Stimulated activated CD4-positive, alpha-beta T cell treated with anti-CD3 and anti-CD28 coated beads, TNF-alpha, amount 100 ng/mL, for 24 hours (primary cell): ENCODE data around the gene DDA1.

Source experiments
- DNase-seq, 3 experiments: peaks; one replicate each; pipeline ENCODE4 v3.0.0-alpha.2; 2020; ENCODE audit warnings: low read depth in 3 of 3

DDA1 gene

DNA sequence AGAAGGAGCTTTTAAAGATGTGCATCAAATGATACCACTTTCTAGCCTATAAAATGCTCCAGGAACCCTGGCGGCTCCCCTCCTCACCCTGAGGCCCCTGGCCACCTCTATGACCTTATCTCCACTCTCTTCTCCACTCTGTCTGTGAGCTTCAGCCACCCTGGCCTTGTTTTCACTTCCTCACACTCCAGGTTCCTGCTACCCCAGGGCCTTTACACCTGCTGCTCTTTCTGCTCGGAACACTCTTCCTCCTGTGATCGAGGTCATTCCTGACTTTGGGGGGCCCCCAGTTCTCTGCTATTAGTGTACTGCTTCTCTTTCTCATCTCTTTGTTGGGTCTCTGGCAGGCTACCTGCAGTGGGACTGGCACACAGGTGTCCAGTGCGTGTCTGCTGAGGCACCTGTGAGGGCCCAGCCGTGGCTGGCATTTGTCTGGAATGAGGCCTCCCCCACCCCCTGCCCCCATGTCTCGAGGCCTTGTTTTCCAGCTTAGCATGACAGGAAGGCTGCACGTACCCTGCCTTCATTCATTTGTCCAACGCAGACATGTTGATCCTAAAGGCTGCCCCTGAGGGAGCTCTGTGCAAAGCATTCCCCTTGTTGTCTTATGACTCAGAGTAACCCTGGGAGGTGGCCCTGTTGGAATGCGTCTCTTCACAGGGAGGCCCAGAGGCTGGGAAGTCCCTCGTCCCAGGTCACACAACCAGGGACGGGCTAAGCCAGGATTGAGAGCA lies 2.3 kb downstream of the DDA1 start:
- DNase-seq, result no peak

- no peak for DNase-seq
Measured at GRCh38 chr19:17312189-17313113, 3.1 kb downstream of the DDA1 start.

GRCh38 chr19:17314007-17314593 lies 4.7 kb downstream of the DDA1 start:
- no peak for DNase-seq

DNA sequence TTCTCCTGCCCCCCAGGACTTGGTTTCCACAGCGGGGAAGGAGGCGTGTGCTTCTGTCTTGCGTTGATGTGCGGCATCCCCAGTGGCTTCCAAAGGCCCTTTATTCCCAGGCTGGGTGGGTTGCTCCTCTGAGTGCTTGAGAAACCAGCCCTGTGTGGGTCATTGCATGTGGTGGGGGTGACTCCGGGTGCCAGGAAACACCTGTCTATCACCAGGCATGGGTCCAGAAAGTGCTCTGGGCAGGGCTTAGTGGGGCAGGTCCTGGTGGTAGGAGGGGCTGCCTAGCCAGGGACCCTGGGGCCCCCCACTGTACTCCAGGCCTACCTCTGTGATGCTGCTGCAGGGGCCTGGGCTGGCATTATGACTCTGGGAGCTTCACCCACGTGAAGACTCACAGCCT lies 9.6 kb downstream of the DDA1 start:
- no peak for DNase-seq

DNA sequence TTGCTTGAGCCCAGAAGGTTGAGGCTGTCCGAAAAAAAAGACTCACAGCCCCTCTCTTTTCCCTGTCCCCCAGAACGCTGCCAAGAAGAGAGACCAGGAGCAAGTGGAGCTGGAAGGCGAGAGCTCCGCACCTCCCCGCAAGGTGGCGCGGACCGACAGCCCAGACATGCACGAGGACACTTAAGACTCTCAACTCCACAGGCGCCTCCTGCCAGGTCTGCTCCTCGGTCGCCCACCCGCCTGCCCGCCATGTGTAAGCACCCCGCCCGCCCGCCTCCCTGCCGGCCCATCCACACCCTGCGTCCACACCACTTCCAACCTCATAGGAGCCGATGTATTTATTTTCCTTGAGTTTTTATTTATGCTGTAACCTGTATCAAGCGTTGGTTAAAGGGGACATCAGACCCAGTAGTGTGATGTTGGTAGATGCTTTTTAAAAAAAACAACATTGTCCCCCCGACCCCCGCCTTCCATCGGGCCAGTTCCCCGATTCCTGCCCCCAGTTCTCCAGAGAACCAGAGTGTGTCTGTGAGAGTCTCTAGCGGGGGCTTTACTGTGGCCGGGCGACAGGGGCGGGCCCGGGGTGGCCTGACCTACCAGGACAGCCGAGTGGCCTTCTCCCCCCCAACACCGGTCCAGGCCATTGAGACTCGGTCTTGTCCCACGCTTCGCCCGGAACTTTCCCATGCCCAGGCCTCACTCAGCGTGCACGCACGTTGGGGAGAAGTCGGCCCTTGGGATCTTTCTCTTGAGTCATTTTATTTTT lies 10.3 kb downstream of the DDA1 start:
- DNase-seq, result no peak

- DNase-seq, result no peak
Measured at GRCh38 chr19:17320435-17320834, 11.1 kb downstream of the DDA1 start.

GRCh38 chr19:17321655-17322489 lies 12.5 kb downstream of the DDA1 start:
- no peak for DNase-seq

GRCh38 chr19:17322854-17323253 lies 13.5 kb downstream of the DDA1 start:
- no peak for DNase-seq

- no peak for DNase-seq
Measured at GRCh38 chr19:17323300-17323963, 14.1 kb downstream of the DDA1 start.

DNA sequence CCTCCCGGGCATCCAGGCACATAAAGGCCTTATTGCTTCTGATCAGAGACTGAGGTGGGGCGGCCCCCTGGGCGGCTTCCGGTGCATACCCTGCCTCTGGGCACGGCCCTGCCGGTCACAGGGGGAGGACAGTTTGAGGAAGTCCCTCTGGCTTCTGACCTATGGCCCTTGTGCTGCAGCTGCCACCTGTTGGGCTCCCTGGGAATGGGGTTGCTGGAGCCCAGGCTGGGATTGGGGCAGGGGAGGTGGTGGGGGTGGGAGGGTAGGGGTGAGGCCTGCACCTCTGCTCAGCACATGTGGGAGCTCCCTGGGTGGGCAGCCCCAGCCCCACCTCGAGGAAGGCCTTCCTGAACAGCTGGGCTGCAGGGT lies 14.6 kb downstream of the DDA1 start:
- DNase-seq, result no peak

GRCh38 chr19:17324357-17325114 lies 15.2 kb downstream of the DDA1 start:
- no peak for DNase-seq

DNA sequence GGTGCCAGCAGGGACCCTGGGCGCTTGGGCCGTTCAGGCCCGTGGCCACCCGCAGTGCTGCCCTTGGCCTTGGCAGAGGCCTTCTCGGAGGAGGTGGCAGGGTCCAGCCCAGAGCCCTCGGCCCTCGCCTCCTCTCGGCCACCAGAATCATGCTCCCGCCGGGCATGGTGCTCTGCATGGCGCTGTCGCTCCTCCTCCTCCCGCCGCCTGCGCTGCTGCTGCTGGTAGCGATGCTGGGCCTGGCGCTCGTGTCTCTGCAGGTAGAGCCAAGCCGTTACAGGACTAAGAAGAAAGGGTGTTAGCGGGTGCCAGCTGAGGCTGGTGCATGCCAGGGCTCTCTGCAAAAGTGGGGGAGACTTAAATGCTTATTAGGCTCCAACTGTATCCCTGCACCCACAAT lies 15.8 kb downstream of the DDA1 start:
- DNase-seq, result no peak

DNA sequence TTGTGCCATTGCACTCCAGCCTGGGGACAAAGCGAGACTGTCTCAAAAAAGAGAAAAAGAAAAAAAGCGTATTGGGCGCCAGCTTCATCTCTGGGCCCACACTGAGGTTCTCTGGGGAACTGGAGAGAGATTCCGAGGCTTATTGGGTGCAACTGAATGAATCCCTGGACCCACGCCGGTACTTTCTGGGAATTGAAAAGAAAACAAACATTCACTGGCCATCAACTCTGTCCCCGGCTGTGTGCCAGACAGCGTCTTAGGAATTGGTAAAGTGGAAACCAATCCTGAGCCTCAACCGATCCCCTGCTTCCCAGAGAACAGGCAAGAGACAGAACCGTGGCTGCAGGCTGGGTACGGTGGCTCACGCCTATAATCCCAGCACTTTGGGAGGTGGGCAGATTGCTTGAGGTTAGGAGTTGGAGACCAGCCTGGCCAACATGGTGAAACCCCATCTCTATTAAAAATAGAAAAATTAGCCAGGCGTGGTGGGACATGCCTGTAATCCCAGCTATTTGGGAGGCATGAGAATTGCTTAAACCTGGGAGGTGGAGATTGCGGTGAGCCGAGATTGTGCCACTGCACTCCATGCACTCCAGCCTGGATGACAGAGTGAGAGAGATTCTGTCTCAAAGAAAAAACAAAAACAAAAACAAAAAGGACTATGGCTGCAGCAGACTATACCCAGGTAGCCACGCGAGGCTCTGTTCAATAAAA lies 16.7 kb downstream of the DDA1 start:
- no peak for DNase-seq

DNA sequence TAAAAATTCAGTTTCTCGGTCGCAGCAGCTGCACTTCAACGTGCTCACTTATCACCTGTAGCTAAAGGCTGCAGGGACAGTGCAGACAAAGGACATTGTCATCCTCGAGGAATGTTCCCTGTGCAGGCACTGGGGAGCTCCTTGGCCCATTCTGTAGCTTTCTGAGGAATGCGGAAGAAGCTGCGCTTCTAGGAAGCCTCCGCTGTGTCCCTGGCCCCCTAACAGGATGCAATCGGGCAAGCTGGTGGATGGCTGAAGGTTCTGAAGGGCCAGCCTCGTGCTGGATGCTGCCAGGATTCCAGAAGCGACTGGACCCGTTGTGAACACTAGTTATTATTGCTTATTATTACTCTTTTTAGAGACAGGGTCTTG lies 17.2 kb downstream of the DDA1 start:
- no peak for DNase-seq

DNA sequence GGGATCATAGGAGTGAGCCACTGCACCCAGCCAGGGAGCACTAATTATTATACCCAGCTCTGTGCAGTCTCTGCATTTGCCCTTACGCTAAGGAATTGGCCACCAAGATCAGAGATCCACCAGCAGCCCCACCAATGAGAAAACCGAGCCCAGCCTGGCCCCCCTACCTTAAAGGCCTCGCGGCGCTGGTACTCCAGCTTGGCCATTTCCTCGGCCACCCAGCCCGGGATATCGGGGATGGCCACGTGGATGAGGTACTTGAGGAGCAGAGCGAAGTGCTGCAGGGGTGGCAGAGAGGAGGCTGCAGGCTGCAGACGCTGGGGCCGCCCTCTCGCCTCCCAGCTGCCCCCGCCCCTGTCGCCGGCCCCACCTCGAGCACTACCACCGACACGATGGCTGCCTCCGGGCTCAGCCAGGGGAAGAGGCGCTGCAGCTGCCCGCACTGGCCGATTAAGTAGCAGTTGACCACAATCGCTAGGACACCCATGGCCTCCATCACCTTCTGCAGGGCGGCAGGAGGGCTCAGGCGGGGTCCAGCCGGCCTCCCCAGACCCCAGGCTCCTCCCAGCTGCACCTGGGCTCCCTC lies 17.8 kb downstream of the DDA1 start:
- no peak for DNase-seq

- DNase-seq, result peak in 1 of 3 experiments; percentile 63
Measured at GRCh38 chr19:17327654-17328516, 18.5 kb downstream of the DDA1 start.

DNA sequence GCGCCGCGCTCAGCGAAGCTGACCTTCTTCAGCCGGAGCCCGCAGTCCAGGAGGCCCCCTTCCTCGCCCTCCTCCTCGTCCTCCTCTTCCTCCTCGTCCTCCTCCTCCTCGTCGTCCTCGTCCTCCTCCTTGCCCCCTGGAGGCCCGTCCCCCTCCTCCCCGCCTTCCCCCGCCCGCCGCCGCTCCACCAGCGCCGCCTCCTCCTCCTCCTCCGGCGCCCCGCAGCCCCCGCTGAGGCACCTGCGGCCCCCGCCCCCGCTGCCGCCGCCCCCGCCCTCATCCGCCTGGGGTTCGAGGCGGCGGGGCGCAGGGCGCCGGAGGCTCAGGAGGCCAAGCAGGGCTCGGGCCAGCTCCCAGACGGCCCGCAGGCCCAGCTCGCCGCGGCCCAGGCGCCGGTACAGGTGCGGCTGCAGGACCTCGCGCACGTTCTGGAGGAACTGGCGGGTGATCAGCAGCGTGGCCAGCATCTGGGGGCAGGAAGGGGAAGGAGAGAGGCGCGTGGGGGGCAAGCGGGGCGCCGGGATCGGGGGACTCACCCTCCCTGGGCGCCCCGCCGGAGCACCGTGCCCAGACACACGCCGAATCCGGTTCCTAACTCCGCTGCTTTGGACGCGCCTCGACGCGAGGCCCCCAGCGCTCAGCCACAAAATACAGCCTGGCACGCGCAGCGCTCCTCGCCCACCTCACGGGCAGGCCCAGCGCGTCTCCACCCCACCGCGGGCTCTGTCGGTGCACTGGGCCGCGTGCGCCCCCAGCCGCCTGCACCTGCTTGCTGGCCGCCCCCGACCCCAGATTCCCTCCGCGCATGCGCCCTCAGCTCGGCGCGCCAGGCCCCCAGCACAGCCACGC lies 19.4 kb downstream of the DDA1 start:
- DNase-seq, result no peak
